Measurements from ENCODE around the gene HFE.
A peak's percentile ranks its signal among the peaks of the same experiment; 100 is the strongest.
"Not testable (repeated sequence)": the region's sequence is repeated elsewhere in the genome, so short reads cannot be mapped to it uniquely, and the experiment has no call there.

HFE gene

DNA sequence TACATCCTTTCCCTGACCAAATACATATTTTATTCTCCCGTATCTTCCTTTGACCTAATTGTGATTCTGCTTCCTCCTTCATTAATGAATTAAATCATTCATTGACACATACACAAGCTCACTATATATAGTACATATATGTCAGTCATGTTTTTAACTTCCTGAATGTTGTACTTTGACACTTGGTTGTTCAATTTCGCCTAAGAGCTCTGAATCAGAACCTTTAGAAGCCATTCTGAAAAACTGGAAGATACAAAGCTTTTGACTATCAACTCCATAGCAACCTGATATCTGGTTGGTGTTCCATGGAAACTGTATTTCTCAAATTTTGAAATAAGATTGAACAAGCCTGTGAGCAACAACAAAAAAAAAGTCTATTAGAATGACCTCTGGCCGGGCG lies 27.3 kb upstream of the HFE start:
- no peak for DNase-seq

DNA sequence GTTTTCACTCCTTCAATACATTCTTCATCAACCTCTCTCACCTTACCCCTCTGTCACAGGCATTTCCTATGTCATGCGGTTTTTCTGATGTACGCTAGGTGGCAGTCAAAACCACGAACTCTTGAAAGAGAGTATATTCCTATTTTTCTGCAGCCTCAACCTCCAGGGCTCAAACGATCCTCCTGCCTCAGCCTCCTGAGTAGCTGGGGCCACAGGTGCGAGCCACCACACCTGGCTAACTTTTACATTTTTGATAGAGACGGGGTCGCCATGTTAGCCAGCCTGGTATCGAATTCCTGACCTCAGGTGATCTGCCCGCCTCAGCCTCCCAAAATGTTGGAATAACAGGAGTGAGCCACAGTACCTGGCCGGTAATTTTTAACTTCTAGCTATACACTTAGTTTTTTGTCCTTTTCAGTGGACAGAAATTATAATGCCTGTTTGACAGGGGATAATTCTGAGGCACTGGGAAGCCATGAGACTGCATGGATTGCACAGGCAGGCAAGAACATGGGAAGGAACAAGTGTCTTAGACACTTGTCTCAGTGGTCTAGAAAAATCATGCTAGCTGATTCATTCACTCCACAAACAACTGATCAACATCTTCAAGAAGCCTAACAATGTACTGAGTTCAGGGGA lies 22.5 kb upstream of the HFE start:
- DNase-seq: peak; percentile 45

DNA sequence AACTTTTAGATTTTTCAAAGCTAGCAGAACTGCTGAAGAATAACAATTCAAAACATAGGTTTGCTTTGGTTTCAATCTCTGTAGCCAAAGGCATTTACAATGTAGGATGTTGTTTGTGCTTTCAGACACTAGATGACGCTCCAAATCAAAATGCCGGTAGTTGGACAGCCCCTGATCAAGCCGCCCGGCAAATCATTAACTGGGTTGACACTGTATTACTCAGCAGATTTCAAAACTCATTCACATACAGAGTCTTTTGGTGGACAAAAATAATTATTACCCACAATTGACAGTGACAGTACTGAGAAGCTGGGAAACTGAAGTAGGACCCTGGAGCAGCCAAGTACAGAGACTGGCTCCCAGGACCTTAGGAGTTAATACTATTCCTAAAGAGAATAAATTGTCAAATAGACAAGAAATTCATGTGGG lies 21.3 kb upstream of the HFE start:
- peak; percentile 84 for DNase-seq

DNA sequence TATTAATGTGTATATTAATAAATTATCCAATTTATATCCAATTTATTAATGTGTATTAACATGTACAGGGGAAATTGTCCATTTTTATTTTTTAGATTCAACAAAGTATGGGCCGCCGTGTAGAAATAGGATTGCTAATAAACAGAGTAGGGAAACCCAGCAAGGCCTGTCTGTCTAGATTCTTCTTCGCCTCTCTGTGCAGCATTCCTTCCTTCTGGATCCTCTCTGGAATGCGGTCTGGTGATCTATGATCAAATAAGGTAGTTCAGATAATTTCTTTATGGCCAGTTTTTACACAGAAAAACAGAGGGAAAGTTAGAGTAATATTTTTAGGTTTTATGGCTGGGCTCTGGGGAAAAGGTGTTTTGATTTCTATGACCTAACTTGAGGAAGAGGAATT lies 19.9 kb upstream of the HFE start:
- no peak for DNase-seq

DNA sequence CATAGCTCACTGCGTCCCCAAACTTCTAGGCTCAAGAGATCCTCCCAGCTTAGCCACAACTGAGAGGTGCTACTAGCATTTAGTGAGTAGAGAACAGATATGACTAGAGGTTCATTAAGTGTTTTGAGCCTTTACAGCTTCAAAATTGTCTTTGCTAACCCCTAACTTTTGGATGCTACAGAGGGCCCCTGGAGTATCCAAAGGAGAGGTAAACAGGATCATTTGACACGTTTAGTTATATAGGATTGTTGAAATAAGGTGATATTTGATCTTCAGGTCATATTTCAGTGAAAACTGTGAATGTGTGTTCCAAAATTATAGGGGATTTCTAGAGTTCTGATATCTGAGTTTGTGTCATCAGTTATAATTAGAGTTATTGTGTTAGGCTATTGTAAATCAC lies 19.2 kb upstream of the HFE start:
- no peak for DNase-seq

DNA sequence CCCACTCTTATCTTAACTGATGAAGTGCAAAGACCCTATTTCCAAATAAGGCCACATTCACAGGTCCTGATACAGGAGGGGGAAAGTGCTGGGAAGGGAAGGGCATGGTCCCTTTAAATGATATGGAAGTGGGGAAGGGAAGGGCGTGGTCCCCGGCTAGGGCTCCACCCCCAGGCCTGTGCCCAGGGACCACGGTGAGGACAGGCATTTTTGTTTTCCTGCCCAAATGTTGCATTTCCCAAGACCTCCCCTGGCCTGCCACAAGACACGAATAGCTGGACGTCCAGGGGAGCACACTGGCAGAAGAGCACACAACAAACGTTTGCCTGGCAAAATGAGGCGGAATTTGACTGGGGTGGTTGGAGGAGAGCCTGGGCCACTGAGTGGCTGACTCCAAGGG lies 16.1 kb upstream of the HFE start:
- DNase-seq: no peak

DNA sequence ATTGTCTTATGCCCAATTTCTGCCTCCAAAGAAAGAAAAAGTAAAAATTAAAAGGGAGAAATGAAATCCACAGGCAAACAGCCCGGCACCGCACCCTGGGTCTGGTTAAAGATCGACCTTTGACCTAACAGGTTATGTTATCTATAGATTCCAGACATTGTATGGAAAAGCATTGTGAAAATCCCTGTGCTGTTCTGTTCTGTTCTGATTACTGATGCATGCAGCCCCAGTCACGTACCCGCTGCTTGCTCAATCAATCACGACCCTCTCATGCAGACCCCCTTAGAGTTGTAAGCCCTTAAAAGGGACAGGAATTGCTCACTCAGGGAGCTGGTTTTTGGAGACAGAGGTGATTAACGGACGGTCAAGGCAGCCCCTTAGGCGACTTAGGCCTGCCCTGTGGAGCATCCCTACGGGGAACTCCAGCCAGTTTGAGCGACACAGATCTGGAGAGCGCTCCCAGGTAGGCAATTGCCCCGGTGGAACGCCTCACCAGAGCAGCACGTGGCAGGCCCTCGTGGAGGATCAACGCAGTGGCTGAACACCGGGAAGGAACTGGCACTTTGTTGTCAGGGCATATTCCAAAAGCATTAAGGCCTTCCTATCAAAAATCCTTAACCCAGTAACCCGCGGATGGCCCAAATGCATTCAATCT lies 12.0 kb upstream of the HFE start:
- DNase-seq: no peak

DNA sequence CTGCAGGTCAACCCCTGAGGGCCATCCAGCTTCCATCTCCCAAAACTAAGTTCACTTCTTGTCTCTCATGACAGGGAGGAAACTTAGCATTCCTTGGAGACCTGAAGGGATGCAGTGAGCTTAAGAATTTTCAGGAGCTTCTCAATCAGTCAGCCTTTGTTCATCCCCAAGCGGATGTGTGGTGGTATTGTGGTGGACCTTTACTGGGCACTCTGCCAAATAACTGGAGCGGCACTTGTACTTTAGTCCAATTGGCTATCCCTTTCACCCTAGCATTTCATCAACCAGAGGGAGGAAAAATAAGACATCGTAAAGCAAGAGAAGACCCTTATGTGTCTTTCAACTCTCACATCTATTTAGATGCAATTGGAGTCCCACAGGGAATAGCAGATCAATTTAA lies 9.2 kb upstream of the HFE start:
- not testable (repeated sequence) for DNase-seq

DNA sequence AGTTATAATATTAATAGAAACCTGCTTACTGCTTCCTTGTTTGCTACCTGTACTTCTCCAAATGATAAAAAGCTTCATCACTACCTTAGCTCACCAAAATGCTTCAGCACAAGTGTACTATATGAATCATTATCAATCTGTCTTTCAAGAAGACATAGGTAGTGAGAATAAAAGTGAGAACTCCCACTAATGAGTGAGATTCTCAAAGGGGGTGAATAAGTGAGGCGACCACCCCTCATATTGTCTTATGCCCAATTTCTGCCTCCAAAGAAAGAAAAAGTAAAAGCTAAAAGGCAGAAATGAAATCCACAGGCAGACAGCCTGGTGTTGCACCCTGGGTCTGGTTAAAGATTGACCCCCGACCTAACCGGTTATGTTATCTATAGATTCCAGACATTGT lies 6.1 kb upstream of the HFE start:
- not testable (repeated sequence) for DNase-seq

DNA sequence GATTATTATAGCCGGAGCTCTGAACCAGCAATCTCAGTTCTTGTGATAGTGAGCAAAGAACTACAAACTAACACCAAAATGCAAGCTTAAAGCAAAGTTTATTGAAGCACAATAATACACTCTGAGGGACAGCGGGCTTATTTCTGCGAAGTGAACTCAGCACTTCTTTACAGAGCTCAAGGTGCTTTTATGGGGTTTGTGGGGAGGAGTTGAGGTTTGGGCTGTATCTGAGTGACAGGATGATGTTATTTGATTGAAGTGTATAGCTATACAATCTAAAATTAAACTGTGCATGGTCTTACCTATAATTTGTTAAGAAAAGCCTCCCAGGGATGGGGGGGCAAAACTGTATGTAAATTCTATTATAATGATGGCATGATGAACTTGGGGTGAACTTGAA lies 1.0 kb upstream of the HFE start:
- DNase-seq: no peak

DNA sequence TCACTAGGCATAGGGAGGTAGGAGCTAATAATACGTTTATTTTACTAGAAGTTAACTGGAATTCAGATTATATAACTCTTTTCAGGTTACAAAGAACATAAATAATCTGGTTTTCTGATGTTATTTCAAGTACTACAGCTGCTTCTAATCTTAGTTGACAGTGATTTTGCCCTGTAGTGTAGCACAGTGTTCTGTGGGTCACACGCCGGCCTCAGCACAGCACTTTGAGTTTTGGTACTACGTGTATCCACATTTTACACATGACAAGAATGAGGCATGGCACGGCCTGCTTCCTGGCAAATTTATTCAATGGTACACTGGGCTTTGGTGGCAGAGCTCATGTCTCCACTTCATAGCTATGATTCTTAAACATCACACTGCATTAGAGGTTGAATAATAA lies 1.1 kb downstream of the HFE start:
- DNase-seq: no peak

DNA sequence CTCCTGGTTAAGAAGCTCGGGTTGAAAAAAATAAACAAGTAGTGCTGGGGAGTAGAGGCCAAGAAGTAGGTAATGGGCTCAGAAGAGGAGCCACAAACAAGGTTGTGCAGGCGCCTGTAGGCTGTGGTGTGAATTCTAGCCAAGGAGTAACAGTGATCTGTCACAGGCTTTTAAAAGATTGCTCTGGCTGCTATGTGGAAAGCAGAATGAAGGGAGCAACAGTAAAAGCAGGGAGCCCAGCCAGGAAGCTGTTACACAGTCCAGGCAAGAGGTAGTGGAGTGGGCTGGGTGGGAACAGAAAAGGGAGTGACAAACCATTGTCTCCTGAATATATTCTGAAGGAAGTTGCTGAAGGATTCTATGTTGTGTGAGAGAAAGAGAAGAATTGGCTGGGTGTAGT lies 2.0 kb downstream of the HFE start:
- no peak for DNase-seq

DNA sequence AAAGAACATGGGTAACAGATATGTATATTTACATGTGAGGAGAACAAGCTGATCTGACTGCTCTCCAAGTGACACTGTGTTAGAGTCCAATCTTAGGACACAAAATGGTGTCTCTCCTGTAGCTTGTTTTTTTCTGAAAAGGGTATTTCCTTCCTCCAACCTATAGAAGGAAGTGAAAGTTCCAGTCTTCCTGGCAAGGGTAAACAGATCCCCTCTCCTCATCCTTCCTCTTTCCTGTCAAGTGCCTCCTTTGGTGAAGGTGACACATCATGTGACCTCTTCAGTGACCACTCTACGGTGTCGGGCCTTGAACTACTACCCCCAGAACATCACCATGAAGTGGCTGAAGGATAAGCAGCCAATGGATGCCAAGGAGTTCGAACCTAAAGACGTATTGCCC lies 5.2 kb downstream of the HFE start:
- DNase-seq: no peak

DNA sequence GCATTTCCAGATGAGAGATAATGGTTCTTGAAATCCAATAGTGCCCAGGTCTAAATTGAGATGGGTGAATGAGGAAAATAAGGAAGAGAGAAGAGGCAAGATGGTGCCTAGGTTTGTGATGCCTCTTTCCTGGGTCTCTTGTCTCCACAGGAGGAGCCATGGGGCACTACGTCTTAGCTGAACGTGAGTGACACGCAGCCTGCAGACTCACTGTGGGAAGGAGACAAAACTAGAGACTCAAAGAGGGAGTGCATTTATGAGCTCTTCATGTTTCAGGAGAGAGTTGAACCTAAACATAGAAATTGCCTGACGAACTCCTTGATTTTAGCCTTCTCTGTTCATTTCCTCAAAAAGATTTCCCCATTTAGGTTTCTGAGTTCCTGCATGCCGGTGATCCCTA lies 6.8 kb downstream of the HFE start:
- DNase-seq: no peak

DNA sequence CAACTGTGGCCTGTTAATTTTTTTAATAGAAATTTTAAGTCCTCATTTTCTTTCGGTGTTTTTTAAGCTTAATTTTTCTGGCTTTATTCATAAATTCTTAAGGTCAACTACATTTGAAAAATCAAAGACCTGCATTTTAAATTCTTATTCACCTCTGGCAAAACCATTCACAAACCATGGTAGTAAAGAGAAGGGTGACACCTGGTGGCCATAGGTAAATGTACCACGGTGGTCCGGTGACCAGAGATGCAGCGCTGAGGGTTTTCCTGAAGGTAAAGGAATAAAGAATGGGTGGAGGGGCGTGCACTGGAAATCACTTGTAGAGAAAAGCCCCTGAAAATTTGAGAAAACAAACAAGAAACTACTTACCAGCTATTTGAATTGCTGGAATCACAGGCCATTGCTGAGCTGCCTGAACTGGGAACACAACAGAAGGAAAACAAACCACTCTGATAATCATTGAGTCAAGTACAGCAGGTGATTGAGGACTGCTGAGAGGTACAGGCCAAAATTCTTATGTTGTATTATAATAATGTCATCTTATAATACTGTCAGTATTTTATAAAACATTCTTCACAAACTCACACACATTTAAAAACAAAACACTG lies 10.1 kb downstream of the HFE start:
- peak; percentile 62 for DNase-seq

DNA sequence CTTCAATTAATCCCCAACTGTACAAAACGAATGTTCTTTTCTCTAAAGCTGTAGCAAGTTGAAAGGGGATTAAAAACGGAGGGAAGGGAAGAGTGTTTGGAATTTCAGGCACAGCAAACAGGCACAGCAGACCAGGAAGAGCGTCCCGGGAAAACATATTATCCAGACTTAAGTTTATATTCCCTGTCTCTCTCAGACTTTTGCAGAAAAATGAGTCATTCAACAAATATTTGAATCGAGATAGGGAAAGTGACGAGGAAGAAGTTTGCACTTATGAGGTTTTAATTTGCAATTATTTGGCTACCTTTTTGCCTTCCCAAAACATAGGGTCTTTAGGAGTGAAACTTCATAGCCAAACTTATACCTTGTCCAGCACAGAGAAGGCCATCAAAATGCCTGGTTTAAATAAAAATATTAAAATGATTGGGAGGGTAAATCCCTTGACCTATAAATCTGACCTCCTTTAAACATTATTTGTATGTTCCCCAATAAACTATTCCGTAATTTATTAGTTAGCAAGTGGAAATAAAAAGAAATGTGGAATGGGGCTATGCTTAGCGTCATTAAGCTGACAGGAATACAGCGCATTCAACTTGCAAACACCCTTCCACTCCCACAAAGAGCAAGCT lies 16.0 kb downstream of the HFE start:
- peak; percentile 72 for DNase-seq

DNA sequence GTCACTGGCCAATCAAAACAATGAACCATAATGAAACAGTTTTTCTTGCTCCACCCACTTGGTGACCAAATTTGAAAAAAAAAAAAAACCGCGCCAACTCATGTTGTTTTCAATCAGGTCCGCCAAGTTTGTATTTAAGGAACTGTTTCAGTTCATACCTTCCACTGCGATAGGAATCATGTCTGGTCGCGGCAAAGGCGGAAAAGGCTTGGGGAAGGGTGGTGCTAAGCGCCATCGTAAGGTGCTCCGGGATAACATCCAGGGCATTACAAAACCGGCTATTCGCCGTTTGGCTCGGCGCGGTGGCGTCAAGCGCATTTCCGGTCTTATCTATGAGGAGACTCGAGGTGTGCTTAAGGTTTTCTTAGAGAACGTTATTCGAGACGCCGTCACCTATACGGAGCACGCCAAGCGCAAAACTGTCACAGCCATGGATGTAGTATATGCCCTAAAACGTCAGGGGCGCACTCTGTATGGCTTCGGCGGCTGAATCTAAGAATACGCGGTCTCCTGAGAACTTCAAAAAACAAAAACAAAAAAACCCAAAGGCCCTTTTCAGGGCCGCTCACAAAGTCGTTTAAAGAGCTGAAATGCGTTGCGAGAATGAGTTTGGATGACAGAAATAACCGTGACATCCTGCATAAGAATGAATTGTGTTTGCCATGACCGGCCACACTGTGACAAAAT lies 16.7 kb downstream of the HFE start:
- peak; percentile 96 for DNase-seq

DNA sequence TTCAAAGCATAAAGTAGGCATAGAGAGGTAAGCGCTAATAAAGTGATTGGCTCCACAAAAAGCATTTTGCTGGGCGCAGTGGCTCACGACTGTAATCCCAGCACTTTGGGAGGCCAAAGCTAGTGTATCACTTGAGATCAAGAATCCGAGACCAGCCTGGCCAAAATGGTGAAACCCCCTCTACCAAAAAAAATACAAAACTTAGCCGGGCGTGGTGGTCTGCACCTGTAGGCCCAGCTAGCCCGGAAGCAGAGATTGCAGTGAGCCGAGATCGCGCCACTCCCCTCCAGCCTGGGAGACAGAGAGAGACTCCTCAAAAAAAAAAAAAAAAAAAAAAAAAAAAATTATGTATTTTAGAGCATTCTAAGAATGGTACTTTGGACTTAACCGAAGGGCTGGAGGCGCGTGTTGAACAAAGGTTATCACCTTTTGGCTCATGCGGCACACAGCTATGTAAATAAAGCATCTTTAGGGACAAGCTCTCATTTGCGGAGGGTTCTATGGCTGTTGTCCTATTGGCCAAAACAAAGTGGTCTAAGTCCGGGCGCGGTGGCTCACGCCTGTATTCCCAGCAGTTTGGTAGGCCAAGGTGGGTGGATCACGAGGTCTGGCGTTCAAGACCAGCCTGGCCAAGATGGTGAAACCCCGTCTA lies 17.4 kb downstream of the HFE start:
- DNase-seq: no peak

DNA sequence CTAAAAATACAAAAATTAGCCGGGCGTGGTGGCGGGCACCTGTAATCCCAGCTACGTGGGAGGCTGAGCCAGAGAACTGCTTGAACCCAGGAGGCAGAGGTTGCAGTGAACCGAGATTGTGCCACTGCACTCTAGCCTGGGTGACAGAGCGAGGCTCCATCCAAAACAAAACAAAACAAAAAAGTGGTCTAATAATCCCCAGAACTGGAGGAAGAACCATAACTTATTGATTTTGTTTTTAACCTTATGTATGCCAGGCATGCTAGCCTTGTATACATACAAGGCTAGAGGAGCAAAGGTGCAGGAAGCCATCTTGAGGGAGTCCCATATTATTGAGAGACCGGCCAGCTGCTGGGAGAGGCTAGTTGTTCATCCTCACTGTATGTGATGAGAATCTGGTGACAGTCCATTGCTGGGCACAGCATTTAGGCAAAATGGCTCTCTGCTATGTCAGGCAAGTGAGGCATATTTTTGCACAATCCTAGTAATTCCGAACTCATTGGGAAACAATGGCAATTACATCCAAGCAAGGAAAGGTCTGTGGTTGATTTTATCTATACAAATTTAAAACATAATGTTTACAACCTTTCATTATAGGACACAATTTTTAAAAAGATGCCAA lies 18.0 kb downstream of the HFE start:
- DNase-seq: no peak

DNA sequence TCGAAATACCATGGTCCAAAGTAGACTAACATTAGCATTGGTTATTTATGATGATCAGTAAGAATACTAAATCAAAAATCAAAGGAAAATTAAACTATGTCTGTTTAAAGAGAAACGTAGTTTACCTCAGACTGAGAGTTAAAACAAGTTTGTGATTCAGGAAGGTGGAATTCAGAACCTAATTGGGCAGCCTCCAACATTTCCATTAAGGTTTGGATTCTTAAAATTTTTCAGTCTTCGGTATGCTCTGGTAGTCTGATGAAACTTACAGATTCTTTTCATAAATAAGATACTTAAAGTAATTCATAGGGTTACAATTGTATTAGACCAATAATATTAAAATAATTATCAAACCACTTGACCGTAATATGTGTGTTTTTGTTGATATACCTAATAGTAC lies 18.6 kb downstream of the HFE start:
- DNase-seq: peak; percentile 69

DNA sequence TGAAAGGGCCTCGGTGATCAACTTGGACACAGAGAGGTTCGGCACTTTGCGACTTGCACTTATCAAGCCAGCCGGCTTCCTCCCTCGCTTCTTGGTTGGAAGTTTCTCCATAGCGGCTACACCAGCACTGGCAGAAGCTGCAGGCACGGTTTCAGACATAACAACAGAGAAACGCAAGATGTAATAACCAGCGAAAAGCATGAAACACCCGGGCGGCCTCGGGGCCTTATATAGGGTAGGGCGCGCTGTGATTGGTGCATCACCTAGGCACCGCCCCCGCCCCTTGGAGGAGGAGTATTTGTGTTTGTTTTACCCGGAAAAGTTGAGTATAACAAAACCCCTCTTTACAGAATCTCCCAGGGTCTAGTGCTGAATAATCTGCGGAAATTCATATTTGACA lies 20.7 kb downstream of the HFE start:
- no peak for DNase-seq

DNA sequence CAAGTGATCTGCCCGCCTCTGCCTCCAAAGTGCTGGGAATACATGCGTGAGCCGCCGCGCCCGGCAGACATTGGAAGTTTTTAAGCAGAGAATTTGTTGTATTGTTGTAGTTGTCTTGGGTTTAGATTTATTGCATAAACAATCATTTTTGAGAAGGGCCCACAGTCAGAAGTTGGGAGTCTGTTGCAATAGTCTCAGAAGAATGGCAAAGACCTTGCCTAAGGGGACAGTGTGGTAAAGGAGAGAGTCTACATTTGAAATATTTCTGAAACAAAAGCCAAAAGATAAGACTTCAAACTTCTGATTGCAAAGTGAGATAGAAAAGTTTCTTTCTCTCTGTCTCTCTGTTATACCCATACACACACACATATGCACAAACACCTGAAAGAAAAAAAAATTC lies 22.5 kb downstream of the HFE start:
- DNase-seq: no peak
